H1 (cell line): ENCODE results near the gene RPL23. TPM values are rescaled to one million over a fixed set of nuclear protein-coding genes. Genes with fewer than 3 reads are reported as not detected.

Experiments used
- CTCF ChIA-PET: fragments of 300-600 bp; sonication (Branson Sonifier 250); formaldehyde crosslinking; loops from one replicate; lab custom pipeline; 2021; ENCODE audit not compliant: partially characterized antibody; lab: Charles Lee
- POLR2A ChIA-PET: fragments of 300-600 bp; sonication (Branson Sonifier 250); formaldehyde crosslinking; loops from one replicate; lab custom pipeline; 2021; ENCODE audit warnings: inconsistent platforms; ENCODE audit not compliant: partially characterized antibody; lab: Charles Lee
- DNase-seq, 2 experiments: peaks; one replicate each; pipeline versions ENCODE4 v3.0.0 to v3.0.0-alpha.2; 2010 to 2022; ENCODE audit warnings: low spot score in 2 of 2, low read depth in 1 of 2, mixed read lengths in 1 of 2
- FAIRE-seq: peaks from 2 replicates; lab custom pipeline; 2011; peaks lifted over from hg19 to GRCh38; lab: Jason Lieb, UNC
- H2AFZ ChIP-seq: 2 replicates; pipeline ENCODE4 v1.8.1; 2012; ENCODE audit warnings: low read length, inconsistent platforms
- H2AK5ac ChIP-seq: 2 replicates; pipeline ENCODE4 v1.6.1; 2013; ENCODE audit warnings: low read depth, low read length
- H2BK120ac ChIP-seq: replicated peaks from 2 replicates; pipeline ENCODE3; 2013; ENCODE audit warnings: low read depth, low read length, inconsistent platforms
- H2BK12ac ChIP-seq: 2 replicates; pipeline ENCODE4 v1.6.1; 2013; ENCODE audit warnings: low read depth, low read length
- H2BK15ac ChIP-seq: 2 replicates; pipeline ENCODE4 v1.6.1; 2013; ENCODE audit warnings: low read length
- H2BK20ac ChIP-seq: 2 replicates; pipeline ENCODE4 v1.6.1; 2013; ENCODE audit warnings: low read length
- H2BK5ac ChIP-seq: 2 replicates; pipeline ENCODE4 v1.6.1; 2013; ENCODE audit warnings: low read depth, low read length
- H3K14ac ChIP-seq: 2 replicates; pipeline ENCODE4 v1.6.1; 2013; ENCODE audit warnings: inconsistent platforms; ENCODE audit not compliant: insufficient read length
- H3K18ac ChIP-seq: 2 replicates; pipeline ENCODE4 v1.6.1; 2013; ENCODE audit warnings: low read length; ENCODE audit errors: extremely low read depth
- H3K23ac ChIP-seq: 2 replicates; pipeline ENCODE4 v1.6.1; 2013; ENCODE audit warnings: inconsistent platforms; ENCODE audit not compliant: insufficient read length
- H3K23me2 ChIP-seq: 2 replicates; pipeline ENCODE4 v1.6.1; 2013; ENCODE audit warnings: low read depth, low read length
- H3K27ac ChIP-seq: 2 replicates; pipeline ENCODE4 v1.6.1; 2011; ENCODE audit warnings: low read depth, low read length, inconsistent platforms
- H3K27me3 ChIP-seq, 4 experiments: replicated peaks in 1 of 4; 1 replicate in 1 of 4; 2 replicates in 3 of 4; pipeline versions ENCODE4 v1.6.1 to v1.8.1; 2011 to 2013; ENCODE audit warnings: low read length in 3 of 4, mild to moderate bottlenecking in 3 of 4, inconsistent platforms in 2 of 4, mixed read lengths in 2 of 4, moderate library complexity in 1 of 4; ENCODE audit not compliant: control insufficient read depth in 3 of 4, insufficient read depth in 3 of 4; ENCODE audit errors: extremely low read depth in 1 of 4
- H3K36me3 ChIP-seq, 4 experiments: 2 replicates each; pipeline versions ENCODE4 v1.6.1 to v1.8.1; 2011 to 2013; ENCODE audit warnings: mild to moderate bottlenecking in 4 of 4, low read length in 3 of 4, moderate library complexity in 2 of 4, control low read depth in 1 of 4, inconsistent platforms in 1 of 4; ENCODE audit not compliant: insufficient read depth in 4 of 4, control insufficient read depth in 2 of 4
- H3K4ac ChIP-seq: replicated peaks from 2 replicates; pipeline ENCODE3; 2013; ENCODE audit warnings: low read length, low read depth, mixed read lengths, inconsistent platforms; ENCODE audit not compliant: insufficient read length
- H3K4me1 ChIP-seq, 4 experiments: replicated peaks in 1 of 4; 1 replicate in 1 of 4; 2 replicates in 3 of 4; pipeline versions ENCODE4 v1.6.1 to v1.8.1; 2011 to 2013; ENCODE audit warnings: low read length in 3 of 4, inconsistent platforms in 2 of 4, mixed read lengths in 1 of 4; ENCODE audit not compliant: insufficient read depth in 4 of 4, control insufficient read depth in 3 of 4
- H3K4me2 ChIP-seq, 2 experiments: 2 replicates each; pipeline versions ENCODE4 v1.6.1 to v1.8.1; 2011 to 2013; ENCODE audit warnings: low read depth in 2 of 2, low read length in 2 of 2, control low read depth in 1 of 2, inconsistent platforms in 1 of 2, mild to moderate bottlenecking in 1 of 2; ENCODE audit not compliant: insufficient read depth in 1 of 2
- H3K4me3 ChIP-seq, 4 experiments: fragments of 200-600, 300-600 bp in 1 of 4; sonication (generic), shearing (Covaris generic), sonication (Bioruptor Twin) in 1 of 4; 2 replicates each; pipeline versions ENCODE4 v1.5.1 to v1.8.1; 2011 to 2016; ENCODE audit warnings: low read length in 4 of 4, low read depth in 3 of 4, control low read depth in 2 of 4, inconsistent platforms in 2 of 4, mild to moderate bottlenecking in 2 of 4, mixed read lengths in 1 of 4, moderate library complexity in 1 of 4; ENCODE audit not compliant: insufficient read depth in 2 of 4; ENCODE audit errors: extremely low read depth in 1 of 4
- H3K56ac ChIP-seq: replicated peaks from 2 replicates; pipeline ENCODE3; 2013; ENCODE audit warnings: low read depth, mild to moderate bottlenecking, mixed read lengths, low read length, inconsistent platforms; ENCODE audit not compliant: insufficient read length
- H3K79me1 ChIP-seq: 2 replicates; pipeline ENCODE4 v1.6.1; 2013; ENCODE audit warnings: low read depth, low read length, control low read depth
- H3K79me2 ChIP-seq, 2 experiments: 2 replicates each; pipeline versions ENCODE4 v1.6.1 to v1.8.1; 2012 to 2013; ENCODE audit warnings: low read length in 2 of 2, mild to moderate bottlenecking in 2 of 2, inconsistent platforms in 1 of 2; ENCODE audit not compliant: insufficient read depth in 2 of 2, control insufficient read depth in 1 of 2
- H3K9ac ChIP-seq, 4 experiments: replicated peaks in 1 of 4; 1 replicate in 1 of 4; 2 replicates in 3 of 4; pipeline versions ENCODE4 v1.6.1 to v1.8.1; 2011 to 2013; ENCODE audit warnings: low read depth in 3 of 4, low read length in 3 of 4, control low read depth in 2 of 4, mild to moderate bottlenecking in 2 of 4, moderate library complexity in 2 of 4, inconsistent platforms in 1 of 4; ENCODE audit errors: extremely low read depth in 1 of 4
- H3K9me3 ChIP-seq, 2 experiments: 2 replicates each; pipeline versions ENCODE4 v1.6.1 to v1.8.1; 2012 to 2013; ENCODE audit warnings: mild to moderate bottlenecking in 2 of 2, moderate library complexity in 2 of 2, control low read depth in 1 of 2, inconsistent platforms in 1 of 2, low read depth in 1 of 2, low read length in 1 of 2, mixed read lengths in 1 of 2; ENCODE audit not compliant: insufficient read depth in 2 of 2
- H4K20me1 ChIP-seq, 2 experiments: replicated peaks in 1 of 2; 2 replicates each; pipeline versions ENCODE3 to v1.8.1; 2011 to 2013; ENCODE audit warnings: inconsistent platforms in 2 of 2, low read length in 2 of 2, mild to moderate bottlenecking in 1 of 2; ENCODE audit not compliant: insufficient read depth in 2 of 2, control insufficient read depth in 1 of 2
- H4K5ac ChIP-seq: 2 replicates; pipeline ENCODE4 v1.6.1; 2013; ENCODE audit warnings: low read length, low read depth, mixed read lengths, inconsistent platforms; ENCODE audit not compliant: insufficient read length
- H4K8ac ChIP-seq: 2 replicates; pipeline ENCODE4 v1.8.0; 2013; ENCODE audit warnings: mild to moderate bottlenecking, moderate library complexity, low read length, inconsistent platforms; ENCODE audit not compliant: insufficient read depth; ENCODE audit errors: extremely low read depth
- H4K91ac ChIP-seq: replicated peaks from 2 replicates; pipeline ENCODE3; 2013; ENCODE audit warnings: low read length, mixed read lengths, inconsistent platforms; ENCODE audit not compliant: insufficient read length
- CEBPB ChIP-seq: IDR thresholded peaks from 2 replicates; pipeline ENCODE4 v1.6.1; 2012; ENCODE audit warnings: low read depth, low read length
- CTCF ChIP-seq, 3 experiments: IDR thresholded peaks; 1 replicate in 2 of 3; 2 replicates in 1 of 3; pipeline versions ENCODE4 v1.5.1 to v1.6.1; 2011; ENCODE audit warnings: low read length in 3 of 3, mild to moderate bottlenecking in 3 of 3, inconsistent platforms in 2 of 3, low read depth in 1 of 3, moderate library complexity in 1 of 3; ENCODE audit not compliant: insufficient read depth in 1 of 3; ENCODE audit errors: control extremely low read depth in 1 of 3
- FOSL1 ChIP-seq: IDR thresholded peaks from 2 replicates; pipeline ENCODE4 v1.6.1; 2011; ENCODE audit warnings: mild to moderate bottlenecking, low read depth, low read length, moderate library complexity; ENCODE audit not compliant: insufficient read depth
- JUND ChIP-seq: IDR thresholded peaks from 2 replicates; pipeline ENCODE4 v1.6.1; 2011; ENCODE audit warnings: mild to moderate bottlenecking, improper control_type of control experiment, low read length
- KDM1A ChIP-seq: fragments of 200-600, 300-600 bp; sonication (generic); IDR thresholded peaks from 2 replicates; pipeline ENCODE4 v1.7.1; 2016; ENCODE audit warnings: mild to moderate bottlenecking, low read length, borderline replicate concordance
- POU5F1 ChIP-seq: IDR thresholded peaks from 2 replicates; pipeline ENCODE4 v1.6.1; 2011; ENCODE audit warnings: low read depth, mild to moderate bottlenecking, low read length, moderate library complexity
- RAD21 ChIP-seq, 2 experiments: IDR thresholded peaks in 1 of 2; conservative IDR thresholded peaks in 1 of 2; 2 replicates each; pipeline ENCODE4 v1.6.1; 2011; ENCODE audit warnings: low read depth in 2 of 2, low read length in 2 of 2, improper control_type of control experiment in 1 of 2, inconsistent platforms in 1 of 2, mild to moderate bottlenecking in 1 of 2, moderate library complexity in 1 of 2
- SP1 ChIP-seq: IDR thresholded peaks from 2 replicates; pipeline ENCODE4 v1.6.1; 2011; ENCODE audit warnings: low read depth, low read length
- SP2 ChIP-seq: IDR thresholded peaks from 2 replicates; pipeline ENCODE4 v1.6.1; 2012; ENCODE audit warnings: mild to moderate bottlenecking, low read length, inconsistent platforms
- SUZ12 ChIP-seq: fragments of 200-600 bp; sonication (generic); IDR thresholded peaks from 2 replicates; pipeline ENCODE4 v1.6.1; 2012; ENCODE audit warnings: mild to moderate bottlenecking, inconsistent platforms, low read length, moderate library complexity, mixed read lengths
- WGBS, 2 experiments: shearing (Covaris generic) in 1 of 2; methylation state at CpG; one replicate each; pipeline versions ENCODE4 v1.1.6 to v1.1.7; 2013 to 2015; ENCODE audit warnings: low lambda C conversion rate in 2 of 2, mixed read lengths in 2 of 2, inconsistent platforms in 1 of 2, low coverage in 1 of 2, missing lambda C conversion rate in 1 of 2; ENCODE audit not compliant: insufficient replicate concordance in 2 of 2, insufficient coverage in 1 of 2, insufficient read length in 1 of 2; ENCODE audit errors: extremely low coverage in 1 of 2, missing lambda C conversion rate in 1 of 2; 5-methylcytosine and 5-hydroxymethylcytosine counted together
- polyA plus RNA-seq, 7 experiments: library from polyadenylated mRNA; depleted of rRNA in 3 of 7; stranded (reverse) in 5 of 7; unstranded in 2 of 7; fragments of >200 nt in 5 of 7; fragments of 200-250 nt in 2 of 7; gene quantifications; 1 replicate in 5 of 7; 2 replicates in 1 of 7; 4 replicates in 1 of 7; pipeline versions ENCODE4 v1.2.1 to v1.2.3, GENCODE V29; 2011 to 2013; ENCODE audit warnings: missing spikeins in 2 of 7, mixed read lengths in 2 of 7
- total RNA-seq: library from RNA; stranded (reverse); fragmentation: NEBNext Ultra II Directional; extraction: Animal tissue kit (Norgen Biotek cat#: 25700); gene quantifications from 2 replicates; pipeline ENCODE4 v1.2.1, GENCODE V29; 2021

The RPL23 gene
- total and polyA plus RNA-seq, 2 of the 8 experiments (the other 6 are each of a cell fraction or from before 2014, with no cell fraction given), result 2,148 to 2,502 TPM

GRCh38 chr17:38864636-38865398 is 11.3 kb upstream of the RPL23 start:
- no peak overlapping the region for H2BK12ac ChIP-seq
- 71% methylated on average over 9 of the region's 11 CpGs; no CpG with 5 or more reads in 1 of the 2 experiments for WGBS, 2 experiments
- no peak overlapping the region for H2BK5ac ChIP-seq
- H4K8ac ChIP-seq, result no peak overlapping the region
- H3K4me1 ChIP-seq, result peaks cover 0 to 6% (median 0%) of the 10 kb centered on the region in 4 experiments; a peak in 4 of 7 replicates
- no peak overlapping the region for H2BK120ac ChIP-seq
- no peak overlapping the region for H3K23ac ChIP-seq
- H3K36me3 ChIP-seq, result no peaks in the 10 kb centered on the region
- H3K14ac ChIP-seq, result no peak overlapping the region
- FAIRE-seq, result no peak
- no peak overlapping the region for H3K4ac ChIP-seq
- H3K79me1 ChIP-seq, result no peaks in the 10 kb centered on the region
- H3K4me3 ChIP-seq, result no peak overlapping the region
- H2BK20ac ChIP-seq, result no peak overlapping the region
- H3K9ac ChIP-seq, result no peak overlapping the region
- H4K20me1 ChIP-seq, result no peaks in the 10 kb centered on the region
- no peak overlapping the region for H3K4me2 ChIP-seq
- no peak overlapping the region for H2BK15ac ChIP-seq
- ChIA-PET POLR2A (interaction anchor here (0.6 to 24.3 kb wide), 3 partner anchors 8 to 58 kb away, joined by 3 to 468 read pairs (median 4); partner anchors contain the start of gene RPL23), CTCF (interaction anchor here (0.6 to 2.1 kb wide), 10 partner anchors 8 to 378 kb away, joined by 3 to 9 read pairs (median 3); partner anchors contain the start of gene RPL23)
- no peak overlapping the region for H4K5ac ChIP-seq
- no peak overlapping the region for H3K18ac ChIP-seq
- H4K91ac ChIP-seq, result no peak overlapping the region
- no peak overlapping the region for H2AFZ ChIP-seq
- no peaks in the 10 kb centered on the region for H3K9me3 ChIP-seq
- H3K27me3 ChIP-seq, result no peaks in the 10 kb centered on the region
- no peak overlapping the region for H3K27ac ChIP-seq
- DNase-seq, result no peak
- no peaks in the 10 kb centered on the region for H3K79me2 ChIP-seq
- H3K23me2 ChIP-seq, result peaks cover 8% of the 10 kb centered on the region
- H2AK5ac ChIP-seq, result no peak overlapping the region
- no peak overlapping the region for H3K56ac ChIP-seq
- TF ChIP-seq CTCF (IDR thresholded peaks at IDR 0.05; ENCODE audit: control extremely low read depth in 1 of 3, insufficient read depth in 1 of 3, low read depth in 1 of 3, low read length in 3 of 3), result peak; percentile 29 to 74 (median 56)
- TF ChIP-seq SP1, result no peak
- TF ChIP-seq KDM1A, result no peak
- no peak for TF ChIP-seq SP2
- peak; percentile 64 for TF ChIP-seq RAD21 (IDR thresholded peaks at IDR 0.05 in 1 of 2, conservative IDR thresholded peaks at IDR 0.05 in 1 of 2; ENCODE audit: low read depth in 2 of 2, low read length in 2 of 2)
- no peak for TF ChIP-seq CEBPB
- no peak for TF ChIP-seq JUND
- no peak for TF ChIP-seq POU5F1
- TF ChIP-seq FOSL1, result no peak
- TF ChIP-seq SUZ12, result no peak
